ENCODE measurements around the gene LOC128125822.
"Not testable (repeated sequence)": the region's sequence is repeated elsewhere in the genome, so short reads cannot be mapped to it uniquely, and the experiment has no call there.

Gene LOC128125822

DNA sequence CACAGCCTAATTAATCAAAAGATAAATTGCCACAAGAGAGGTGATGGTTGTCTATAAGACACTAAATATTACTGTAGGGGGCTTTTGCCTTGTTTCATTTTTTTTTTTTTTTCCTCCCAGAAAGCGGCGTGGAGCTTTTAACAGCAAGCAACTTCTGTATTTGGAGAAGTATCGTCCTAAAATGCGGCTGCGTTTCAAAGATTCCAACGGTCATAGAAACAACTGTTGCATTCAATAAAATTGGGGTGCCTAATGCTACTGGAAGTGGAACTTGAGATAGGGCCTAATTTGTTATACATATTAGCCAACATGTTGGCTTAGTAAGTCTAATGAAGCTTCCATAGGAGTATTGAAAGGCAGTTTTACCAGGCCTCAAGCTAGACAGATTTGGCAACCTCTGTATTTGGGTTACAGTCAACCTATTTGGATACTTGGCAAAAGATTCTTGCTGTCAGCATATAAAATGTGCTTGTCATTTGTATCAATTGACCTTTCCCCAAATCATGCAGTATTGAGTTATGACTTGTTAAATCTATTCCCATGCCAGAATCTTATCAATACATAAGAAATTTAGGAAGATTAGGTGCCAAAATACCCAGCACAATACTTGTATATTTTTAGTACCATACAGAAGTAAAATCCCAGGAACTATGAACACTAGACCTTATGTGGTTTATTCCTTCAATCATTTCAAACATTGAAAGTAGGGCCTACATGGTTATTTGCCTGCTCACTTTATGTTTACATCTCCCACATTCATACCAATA lies 7.8 kb downstream of the LOC128125822 start:
- DNase-seq (ENCODE audit: low read depth): no peak
- TF ChIP-seq, protein P1, sequence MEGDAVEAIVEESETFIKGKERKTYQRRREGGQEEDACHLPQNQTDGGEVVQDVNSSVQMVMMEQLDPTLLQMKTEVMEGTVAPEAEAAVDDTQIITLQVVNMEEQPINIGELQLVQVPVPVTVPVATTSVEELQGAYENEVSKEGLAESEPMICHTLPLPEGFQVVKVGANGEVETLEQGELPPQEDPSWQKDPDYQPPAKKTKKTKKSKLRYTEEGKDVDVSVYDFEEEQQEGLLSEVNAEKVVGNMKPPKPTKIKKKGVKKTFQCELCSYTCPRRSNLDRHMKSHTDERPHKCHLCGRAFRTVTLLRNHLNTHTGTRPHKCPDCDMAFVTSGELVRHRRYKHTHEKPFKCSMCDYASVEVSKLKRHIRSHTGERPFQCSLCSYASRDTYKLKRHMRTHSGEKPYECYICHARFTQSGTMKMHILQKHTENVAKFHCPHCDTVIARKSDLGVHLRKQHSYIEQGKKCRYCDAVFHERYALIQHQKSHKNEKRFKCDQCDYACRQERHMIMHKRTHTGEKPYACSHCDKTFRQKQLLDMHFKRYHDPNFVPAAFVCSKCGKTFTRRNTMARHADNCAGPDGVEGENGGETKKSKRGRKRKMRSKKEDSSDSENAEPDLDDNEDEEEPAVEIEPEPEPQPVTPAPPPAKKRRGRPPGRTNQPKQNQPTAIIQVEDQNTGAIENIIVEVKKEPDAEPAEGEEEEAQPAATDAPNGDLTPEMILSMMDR (IDR thresholded peaks at IDR 0.05; ENCODE audit: control insufficient read depth, insufficient read depth, low read depth, low read length, missing control alignments): no peak
- H3K4me3 ChIP-seq (ENCODE audit: control insufficient read depth, low read depth, low read length): no peak overlapping the region

DNA sequence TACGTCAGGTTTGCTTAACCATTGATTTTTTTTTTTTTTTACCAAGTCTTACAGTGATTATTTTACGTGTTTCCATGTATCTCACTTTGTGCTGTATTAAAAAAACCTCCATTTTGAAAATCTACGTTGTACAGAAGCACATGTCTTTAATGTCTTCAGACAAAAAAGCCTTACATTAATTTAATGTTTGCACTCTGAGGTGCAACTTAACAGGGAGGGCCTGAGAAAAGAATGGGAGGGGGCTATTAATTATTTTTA lies 8.4 kb downstream of the LOC128125822 start:
- no peak overlapping the region for H3K4me3 ChIP-seq (ENCODE audit: control insufficient read depth, low read depth, low read length)
- TF ChIP-seq, protein P1 (IDR thresholded peaks at IDR 0.05; ENCODE audit: control insufficient read depth, insufficient read depth, low read depth, low read length, missing control alignments): no peak
- DNase-seq (ENCODE audit: low read depth): no peak

DNA sequence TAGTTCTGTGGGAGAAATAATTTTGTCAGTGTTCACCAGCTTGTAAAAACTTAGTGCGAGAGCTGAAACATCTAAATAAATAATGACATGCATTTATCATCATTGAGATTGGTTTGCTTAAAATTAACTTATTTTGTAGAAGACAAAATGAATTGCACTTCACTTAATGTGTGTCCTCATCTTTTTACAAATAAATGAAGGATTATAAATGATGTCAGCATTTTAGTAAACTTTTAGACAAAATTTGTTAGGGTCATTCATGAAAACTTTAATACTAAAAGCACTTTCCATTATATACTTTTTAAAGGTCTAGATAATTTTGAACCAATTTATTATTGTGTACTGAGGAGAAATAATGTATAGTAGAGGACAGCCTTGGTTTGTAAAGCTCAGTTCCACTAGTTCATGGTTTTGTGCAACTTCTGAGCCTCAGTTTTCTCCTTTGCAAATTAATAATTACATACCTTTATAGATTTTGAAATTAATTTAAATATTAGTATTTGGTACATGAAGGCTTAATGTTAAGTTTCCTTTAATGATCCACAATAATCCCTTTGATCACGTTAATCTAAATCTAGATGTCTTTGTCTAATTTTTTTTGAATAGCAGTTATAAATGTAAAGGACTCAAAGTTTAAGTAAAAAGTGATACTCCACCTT lies 9.2 kb downstream of the LOC128125822 start:
- TF ChIP-seq, protein P1 (IDR thresholded peaks at IDR 0.05; ENCODE audit: control insufficient read depth, insufficient read depth, low read depth, low read length, missing control alignments): no peak
- DNase-seq (ENCODE audit: low read depth): no peak
- no peak overlapping the region for H3K4me3 ChIP-seq (ENCODE audit: control insufficient read depth, low read depth, low read length)

DNA sequence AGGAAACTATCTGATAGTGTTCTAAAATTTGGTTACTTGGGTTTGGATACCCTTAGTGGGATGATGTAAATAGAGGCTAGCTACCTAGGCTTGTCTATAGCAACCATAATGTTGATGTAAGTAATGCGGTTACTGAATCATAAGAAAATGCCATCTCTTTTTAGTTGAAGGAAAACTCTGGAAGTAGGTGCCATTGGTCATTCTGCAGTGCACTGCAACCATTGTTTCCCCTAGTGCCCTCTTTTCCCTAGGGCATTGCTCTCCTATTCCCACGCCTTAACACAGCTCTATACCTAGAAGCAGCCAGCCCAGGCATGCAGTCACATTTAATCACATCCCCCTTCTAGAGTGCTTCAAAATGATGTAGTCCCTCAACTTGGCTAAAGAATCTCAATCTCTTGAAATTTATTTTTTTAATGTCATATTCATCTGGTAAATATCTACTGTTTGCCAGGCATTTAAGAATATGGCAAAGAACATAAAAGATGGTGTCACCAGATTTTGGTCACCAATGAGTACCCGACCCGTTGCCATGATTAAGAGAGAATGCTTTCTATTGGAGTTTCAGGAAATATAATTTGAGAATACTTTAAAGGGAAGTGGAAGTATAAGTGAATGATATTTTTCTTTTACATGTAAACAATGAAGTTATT lies 10.4 kb downstream of the LOC128125822 start:
- TF ChIP-seq, protein P1 (IDR thresholded peaks at IDR 0.05; ENCODE audit: control insufficient read depth, insufficient read depth, low read depth, low read length, missing control alignments): no peak
- H3K4me3 ChIP-seq (ENCODE audit: control insufficient read depth, low read depth, low read length): no peak overlapping the region
- no peak for DNase-seq (ENCODE audit: low read depth)

DNA sequence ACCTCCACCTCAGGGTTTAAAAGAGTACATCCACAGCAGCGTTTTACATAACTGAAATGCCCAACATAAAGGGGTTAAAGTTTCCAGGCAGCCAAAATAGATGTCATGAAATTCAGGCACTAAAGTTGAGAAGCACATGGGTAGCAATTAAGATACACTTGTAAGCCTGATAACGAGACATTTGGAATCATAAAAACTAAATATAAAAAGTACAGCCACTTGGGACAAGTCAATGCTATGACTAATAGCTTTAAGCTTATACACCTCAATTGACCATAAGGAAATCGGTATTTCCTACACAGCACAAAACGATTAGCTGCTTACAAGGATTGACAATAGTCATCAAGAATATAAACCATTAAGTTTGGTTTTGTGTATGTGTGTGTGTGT lies 11.8 kb downstream of the LOC128125822 start:
- no peak for DNase-seq (ENCODE audit: low read depth)
- TF ChIP-seq, protein P1 (IDR thresholded peaks at IDR 0.05; ENCODE audit: control insufficient read depth, insufficient read depth, low read depth, low read length, missing control alignments): no peak

DNA sequence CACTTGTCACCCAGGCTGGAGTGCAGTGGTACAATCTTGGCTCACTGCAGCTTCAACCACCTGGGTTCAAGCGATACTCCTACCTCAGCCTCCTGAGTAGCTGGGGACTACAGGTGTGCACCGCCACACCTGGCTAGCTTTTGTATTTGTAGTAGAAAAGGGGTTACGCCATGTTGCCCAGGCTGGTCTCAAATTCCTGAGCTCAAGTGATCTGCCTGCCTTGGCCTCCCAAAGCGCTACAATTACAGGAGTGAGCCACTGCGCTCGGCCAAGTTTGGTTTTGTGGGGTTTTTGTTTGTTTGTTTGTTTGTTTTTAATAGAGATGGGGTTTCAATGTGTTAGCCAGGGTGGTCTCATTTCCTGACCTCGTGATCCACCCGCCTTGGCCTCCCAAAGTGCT lies 12.3 kb downstream of the LOC128125822 start:
- TF ChIP-seq, protein P1 (IDR thresholded peaks at IDR 0.05; ENCODE audit: control insufficient read depth, insufficient read depth, low read depth, low read length, missing control alignments): no peak
- DNase-seq (ENCODE audit: low read depth): no peak
- H3K4me3 ChIP-seq (ENCODE audit: control insufficient read depth, low read depth, low read length): no peak overlapping the region

More for the DNA sequence above, 11.8 kb downstream of the LOC128125822 start:
- H3K4me3 ChIP-seq (ENCODE audit: control insufficient read depth, low read depth, low read length): no peak overlapping the region

DNA sequence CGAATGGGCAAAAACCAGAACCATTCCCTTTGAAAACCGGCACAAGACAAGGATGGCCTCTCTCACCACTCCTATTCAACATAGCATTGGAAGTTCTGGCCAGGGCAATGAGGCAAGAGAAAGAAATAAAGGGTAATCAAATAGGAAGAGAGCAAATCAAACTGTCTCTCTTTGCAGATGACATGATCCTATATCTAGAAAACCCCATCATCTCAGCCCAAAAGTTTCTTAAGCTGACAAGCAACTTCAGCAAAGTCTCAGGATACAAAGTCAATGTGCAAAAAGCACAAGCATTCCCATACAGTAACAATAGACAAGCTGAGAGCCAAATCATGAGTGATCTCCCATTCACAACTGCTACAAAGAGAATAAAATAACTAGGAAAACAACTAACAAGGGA lies 13.4 kb downstream of the LOC128125822 start:
- not testable (repeated sequence) for DNase-seq (ENCODE audit: low read depth); H3K4me3 ChIP-seq (ENCODE audit: control insufficient read depth, low read depth, low read length)

Measured in AG09309 (cell line).